IMR-90 (cell line): Measurements from ENCODE around the gene WWC1. TPM values are rescaled to one million over a fixed set of nuclear protein-coding genes. Genes with fewer than 3 reads are reported as not detected.

Experiments used
- ATAC-seq: fragments of 200-7000 bp; cut with Tn5 transposase; 2 replicates; pipeline ENCODE4 v1.9.1; 2020; ENCODE audit warnings: low read depth, mild to moderate bottlenecking, moderate library complexity
- BruUV-seq: library from RNA; stranded (reverse); fragments of 400-500 nt; replicated peaks from 2 replicates; lab custom pipeline; 2021; lab: Mats Ljungman, UMichigan
- CTCF ChIA-PET: fragments of 300-600 bp; formaldehyde crosslinking; extraction: SDS; loops from one replicate; lab custom pipeline; 2021; ENCODE audit warnings: antibody characterized with exemption; lab: Yijun Ruan, JAX
- POLR2A ChIA-PET: fragments of 300-600 bp; sonication (Branson Sonifier 250); formaldehyde crosslinking; loops from one replicate; lab custom pipeline; 2022; ENCODE audit warnings: antibody characterized with exemption; ENCODE audit not compliant: unreplicated experiment; lab: Charles Lee
- DNase-seq: peaks from one replicate; pipeline ENCODE4 v3.0.0; 2013
- H2AFZ ChIP-seq: replicated peaks from 2 replicates; pipeline ENCODE3; 2013; ENCODE audit warnings: low read length, mild to moderate bottlenecking; ENCODE audit not compliant: poor library complexity
- H2AK5ac ChIP-seq: 2 replicates; pipeline ENCODE4 v1.6.1; 2013; ENCODE audit warnings: low read depth, low read length, inconsistent platforms
- H2AK9ac ChIP-seq: replicated peaks from 2 replicates; pipeline ENCODE3; 2013; ENCODE audit warnings: mild to moderate bottlenecking, low read depth, low read length, moderate library complexity; ENCODE audit not compliant: poor library complexity
- H2BK120ac ChIP-seq: 2 replicates; pipeline ENCODE4 v1.6.1; 2013; ENCODE audit warnings: low read depth, low read length, inconsistent platforms
- H2BK15ac ChIP-seq: 3 replicates; pipeline ENCODE4 v1.6.1; 2013; ENCODE audit warnings: low read depth, low read length, inconsistent platforms
- H2BK20ac ChIP-seq: 2 replicates; pipeline ENCODE4 v1.6.1; 2013; ENCODE audit warnings: low read depth, mild to moderate bottlenecking, inconsistent platforms, low read length, moderate library complexity
- H2BK5ac ChIP-seq: 2 replicates; pipeline ENCODE4 v1.6.1; 2013; ENCODE audit warnings: mild to moderate bottlenecking, low read depth, low read length, inconsistent platforms; ENCODE audit not compliant: poor library complexity, severe bottlenecking
- H3K14ac ChIP-seq: replicated peaks from 2 replicates; pipeline ENCODE4 v1.6.1; 2013; ENCODE audit warnings: low read depth, low read length, inconsistent platforms
- H3K18ac ChIP-seq: 2 replicates; pipeline ENCODE4 v1.6.1; 2013; ENCODE audit warnings: low read depth, low read length, control low read depth
- H3K23ac ChIP-seq: 2 replicates; pipeline ENCODE4 v1.6.1; 2013; ENCODE audit warnings: low read depth, low read length, inconsistent platforms
- H3K27ac ChIP-seq: 2 replicates; pipeline ENCODE4 v1.5.1; 2013; ENCODE audit warnings: mild to moderate bottlenecking, control low read depth, low read length; ENCODE audit not compliant: insufficient read depth
- H3K27me3 ChIP-seq: 2 replicates; pipeline ENCODE4 v1.6.1; 2013; ENCODE audit warnings: low read length; ENCODE audit not compliant: control insufficient read depth, insufficient read depth
- H3K36me3 ChIP-seq: 2 replicates; pipeline ENCODE4 v1.6.1; 2013; ENCODE audit warnings: low read length, mixed read lengths; ENCODE audit not compliant: control insufficient read depth, insufficient read depth
- H3K4ac ChIP-seq: 2 replicates; pipeline ENCODE4 v1.6.1; 2013; ENCODE audit warnings: low read depth, low read length, inconsistent platforms
- H3K4me1 ChIP-seq: 2 replicates; pipeline ENCODE4 v1.6.1; 2013; ENCODE audit warnings: low read length, mixed read lengths; ENCODE audit not compliant: control insufficient read depth, insufficient read depth
- H3K4me2 ChIP-seq: 2 replicates; pipeline ENCODE4 v1.6.1; 2013; ENCODE audit warnings: low read depth, mild to moderate bottlenecking, control low read depth, low read length, moderate library complexity
- H3K4me3 ChIP-seq: 2 replicates; pipeline ENCODE4 v1.5.1; 2013; ENCODE audit warnings: low read depth, mild to moderate bottlenecking, control low read depth, low read length, moderate library complexity; ENCODE audit not compliant: insufficient read depth
- H3K56ac ChIP-seq: 2 replicates; pipeline ENCODE4 v1.6.1; 2013; ENCODE audit warnings: low read length, inconsistent platforms; ENCODE audit not compliant: insufficient read depth; ENCODE audit errors: extremely low read depth
- H3K79me1 ChIP-seq, 2 experiments: 2 replicates each; pipeline ENCODE4 v1.6.1; 2013; ENCODE audit warnings: low read length in 2 of 2, inconsistent platforms in 1 of 2, low read depth in 1 of 2
- H3K9ac ChIP-seq: 2 replicates; pipeline ENCODE4 v1.6.1; 2013; ENCODE audit warnings: low read depth, low read length, control low read depth
- H3K9me1 ChIP-seq: 2 replicates; pipeline ENCODE4 v1.6.1; 2013; ENCODE audit warnings: low read length, inconsistent platforms; ENCODE audit not compliant: insufficient read depth
- H3K9me3 ChIP-seq: 2 replicates; pipeline ENCODE4 v1.6.1; 2013; ENCODE audit warnings: low read length; ENCODE audit not compliant: control insufficient read depth, insufficient read depth
- H4K20me1 ChIP-seq: 2 replicates; pipeline ENCODE4 v1.6.1; 2013; ENCODE audit warnings: low read length, inconsistent platforms; ENCODE audit not compliant: insufficient read depth
- H4K5ac ChIP-seq: 2 replicates; pipeline ENCODE4 v1.6.1; 2013; ENCODE audit warnings: mild to moderate bottlenecking, low read depth, low read length, control low read depth
- H4K8ac ChIP-seq, 2 experiments: 2 replicates each; pipeline ENCODE4 v1.6.1; 2013; ENCODE audit warnings: low read depth in 2 of 2, low read length in 2 of 2, control low read depth in 1 of 2, inconsistent platforms in 1 of 2
- H4K91ac ChIP-seq: 2 replicates; pipeline ENCODE4 v1.6.1; 2013; ENCODE audit warnings: low read depth, low read length, inconsistent platforms; ENCODE audit not compliant: insufficient read depth
- BHLHE40 ChIP-seq: fragments of 150-350 bp; IDR thresholded peaks from 2 replicates; pipeline ENCODE4 v1.6.1; 2016; ENCODE audit warnings: mild to moderate bottlenecking, low read depth, low read length
- CTCF ChIP-seq: conservative IDR thresholded peaks from 2 replicates; pipeline ENCODE4 v1.5.1; 2012; ENCODE audit warnings: mild to moderate bottlenecking, low read depth, low read length, improper control_type of control experiment
- MAFK ChIP-seq: IDR thresholded peaks from 2 replicates; pipeline ENCODE4 v1.6.1; 2012; ENCODE audit warnings: low read depth, low read length, improper control_type of control experiment
- MAZ ChIP-seq: IDR thresholded peaks from 2 replicates; pipeline ENCODE4 v1.6.1; 2012; ENCODE audit warnings: low read depth, mild to moderate bottlenecking, low read length, improper control_type of control experiment, moderate library complexity, borderline replicate concordance
- MXI1 ChIP-seq: IDR thresholded peaks from 2 replicates; pipeline ENCODE4 v1.6.1; 2012; ENCODE audit warnings: low read depth, mild to moderate bottlenecking, low read length, moderate library complexity, borderline replicate concordance
- POLR2A ChIP-seq: IDR thresholded peaks from 2 replicates; pipeline ENCODE4 v1.6.1; 2012; ENCODE audit warnings: mild to moderate bottlenecking, low read depth, low read length
- RAD21 ChIP-seq: IDR thresholded peaks from 2 replicates; pipeline ENCODE4 v1.6.1; 2012; ENCODE audit warnings: low read length, improper control_type of control experiment
- RFX5 ChIP-seq: IDR thresholded peaks from 2 replicates; pipeline ENCODE4 v1.8.0; 2012; ENCODE audit warnings: low read depth, mild to moderate bottlenecking, low read length, moderate library complexity
- SMC3 ChIP-seq: fragments of 150-350 bp; IDR thresholded peaks from 2 replicates; pipeline ENCODE4 v1.6.1; 2016; ENCODE audit warnings: low read depth, mild to moderate bottlenecking, antibody characterized with exemption, low read length, moderate library complexity
- WGBS, 2 experiments: methylation state at CpG; one replicate each; pipeline versions ENCODE4 v1.1.5 to v1.1.7; 2013; ENCODE audit warnings: missing lambda C conversion rate in 2 of 2; ENCODE audit not compliant: insufficient read length in 1 of 2; ENCODE audit errors: extremely low coverage in 2 of 2; 5-methylcytosine and 5-hydroxymethylcytosine counted together
- dilution Hi-C: fragments of 300-500 bp; cut with HindIII; formaldehyde crosslinking; loops from one replicate; pipeline ENCODE4 v1.14.3; 2018; ENCODE audit warnings: low sequenced_read_pairs; ENCODE audit not compliant: unreplicated experiment
- in situ Hi-C: fragments of 300-500 bp; cut with MboI; formaldehyde crosslinking; loops from 3 replicates; pipeline ENCODE4 v1.14.3; 2019; ENCODE audit warnings: low sequenced_read_pairs, inconsistent platforms, mixed read lengths
- intact Hi-C: fragments of 100-400 bp; cut with micrococcal nuclease; formaldehyde crosslinking; loops from 2 replicates; pipeline ENCODE4 v1.10.0; 2022
- polyA plus RNA-seq, 3 experiments: library from polyadenylated mRNA; depleted of rRNA; stranded (reverse); fragments of >200 nt; gene quantifications; 2 replicates each; pipeline ENCODE4 v1.2.3, GENCODE V29; 2012; ENCODE audit warnings: low replicate concordance in 1 of 3
- total RNA-seq: library from RNA; depleted of rRNA; stranded (reverse); fragments of >200 nt; gene quantifications from 2 replicates; pipeline ENCODE4 v1.2.3, GENCODE V29; 2012

Gene WWC1
- total and polyA plus RNA-seq, 2 of the 4 experiments (the other 2 are of a cell fraction), result 9.1 to 10.3 TPM

GRCh38 chr5:168268949-168269936 lies 22.2 kb upstream of the WWC1 start:
- H3K9ac ChIP-seq, result peak overlapping the region; percentile 59
- H3K27ac ChIP-seq, result no peak overlapping the region
- H3K79me1 ChIP-seq, result no peaks in the 10 kb centered on the region
- TF ChIP-seq BHLHE40 (no peak), MAZ (peak; percentile 91), CTCF (peak; percentile 92), RAD21 (peak; percentile 97), RFX5 (no peak), SMC3 (peak; percentile 89), POLR2A (0 out of 2 replicates have a peak, but pooled peaks have one; percentile 45), MXI1 (peak; percentile 42; the same call in 1 of the 2 replicates), MAFK (no peak)
- BruUV-seq, result no TSS peak
- peak overlapping the region; percentile 93 for H2AFZ ChIP-seq
- H2BK120ac ChIP-seq, result peak overlapping the region; percentile 90
- peak overlapping the region; percentile 85 for H2BK20ac ChIP-seq
- no peak overlapping the region for H2AK5ac ChIP-seq
- H4K5ac ChIP-seq, result peak overlapping the region; percentile 47; the same call in 1 of the 2 replicates
- POLR2A ChIA-PET, result no interaction called here
- peak overlapping the region; percentile 70 for H3K23ac ChIP-seq
- DNase-seq (peak; percentile 82), ATAC-seq (peak; percentile 95)
- H2BK15ac ChIP-seq, result peak overlapping the region; percentile 55; the same call in 1 of the 3 replicates
- dilution Hi-C loops, result no loop called here
- no peak overlapping the region for H4K91ac ChIP-seq
- H3K4me2 ChIP-seq, result peak overlapping the region; percentile 88
- no peak overlapping the region for H2BK5ac ChIP-seq
- WGBS, 2 experiments, result 3% methylated on average over 12 of the region's 30 CpGs; no CpG with 5 or more reads in 1 of the 2 experiments
- H3K4ac ChIP-seq, result peak overlapping the region; percentile 57; the same call in 1 of the 2 replicates
- peak overlapping the region; percentile 44; the same call in 1 of the 2 replicates for H3K56ac ChIP-seq
- H3K9me3 ChIP-seq, result no peaks in the 10 kb centered on the region
- H3K18ac ChIP-seq, result no peak overlapping the region
- intact Hi-C loops, result loop anchor here (1.0 to 5.0 kb wide), 9 partner anchors 46 to 1033 kb away; partner anchors contain the start of genes PANK3, RARS1 and SLIT3
- no peaks in the 10 kb centered on the region for H3K36me3 ChIP-seq
- no peaks in the 10 kb centered on the region for H4K20me1 ChIP-seq
- H3K4me1 ChIP-seq, result peaks cover 2% of the 10 kb centered on the region; the same call in 1 of the 2 replicates
- H3K4me3 ChIP-seq, result peak overlapping the region; percentile 38
- CTCF ChIA-PET, result interaction anchor here (0.6 to 2.1 kb wide), 6 partner anchors 10 to 246 kb away, joined by 3 to 6 read pairs (median 4); no protein-coding TSS in a partner anchor
- peak overlapping the region; percentile 53 to 90; a peak in 3 of 4 replicates for H4K8ac ChIP-seq
- no peaks in the 10 kb centered on the region; the same call in 1 of the 2 replicates for H3K27me3 ChIP-seq
- in situ Hi-C loops, result loop anchor here (25.0 kb wide), 2 partner anchors 543 to 1018 kb away; no protein-coding TSS in a partner anchor
- H2AK9ac ChIP-seq, result peak overlapping the region; percentile 75
- peak overlapping the region; percentile 89 for H3K14ac ChIP-seq
- H3K9me1 ChIP-seq, result peaks cover 4% of the 10 kb centered on the region; the same call in 1 of the 2 replicates
